Coronary artery (tissue), 2 donors: ENCODE data around the gene EEF1A1.
"Not testable (repeated sequence)": the region's sequence is repeated elsewhere in the genome, so short reads cannot be mapped to it uniquely, and the experiment has no call there.

ENCODE experiments used
- DNase-seq: peaks from one replicate; pipeline ENCODE4 v3.0.0-alpha.2; 2017; ENCODE audit warnings: low spot score
- H3K27ac ChIP-seq, 2 donors: fragments of 200-600 bp; sonication (generic); one replicate each; pipeline ENCODE4 v1.5.1; 2016 to 2019
- H3K4me3 ChIP-seq: fragments of 200-600 bp; sonication (generic); 2 replicates; pipeline ENCODE4 v1.5.1; 2016; ENCODE audit warnings: mild to moderate bottlenecking, moderate library complexity
- TF ChIP-seq, protein P1 (sequence below): fragments of 200-600 bp; sonication (generic); IDR thresholded peaks from one replicate; pipeline ENCODE4 v1.5.1; 2019; ENCODE audit warnings: antibody characterized with exemption

EEF1A1 gene

DNA sequence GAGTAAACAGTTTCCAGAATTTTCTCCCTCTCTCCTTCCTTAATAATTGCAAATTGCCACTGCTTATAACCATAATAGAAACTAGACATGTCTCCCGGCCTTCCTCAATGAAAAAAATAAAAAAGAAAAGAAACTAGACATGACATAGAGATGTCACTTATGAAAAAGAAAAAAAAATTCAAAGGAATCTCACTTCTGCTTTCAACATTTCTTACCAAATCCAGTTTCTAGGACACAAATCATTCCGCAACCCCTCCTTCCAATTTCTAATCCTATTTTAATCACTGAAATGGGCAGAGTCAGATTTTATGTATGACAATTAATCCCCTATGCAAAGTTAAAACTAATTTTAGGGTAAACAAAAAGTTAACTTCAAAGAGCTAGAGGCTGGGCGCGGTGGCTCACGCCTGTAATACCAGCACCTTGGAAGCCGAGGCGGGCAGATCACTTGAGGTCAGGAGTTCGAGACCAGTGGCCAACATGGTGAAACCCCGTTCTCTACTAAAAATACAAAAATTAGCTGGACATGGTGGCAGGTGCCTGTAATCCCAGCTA, 40.1 kb upstream of the EEF1A1 start:
- no peak overlapping the region for H3K4me3 ChIP-seq
- no peak for DNase-seq
- H3K27ac ChIP-seq, result no peak overlapping the region
- TF ChIP-seq, protein P1, sequence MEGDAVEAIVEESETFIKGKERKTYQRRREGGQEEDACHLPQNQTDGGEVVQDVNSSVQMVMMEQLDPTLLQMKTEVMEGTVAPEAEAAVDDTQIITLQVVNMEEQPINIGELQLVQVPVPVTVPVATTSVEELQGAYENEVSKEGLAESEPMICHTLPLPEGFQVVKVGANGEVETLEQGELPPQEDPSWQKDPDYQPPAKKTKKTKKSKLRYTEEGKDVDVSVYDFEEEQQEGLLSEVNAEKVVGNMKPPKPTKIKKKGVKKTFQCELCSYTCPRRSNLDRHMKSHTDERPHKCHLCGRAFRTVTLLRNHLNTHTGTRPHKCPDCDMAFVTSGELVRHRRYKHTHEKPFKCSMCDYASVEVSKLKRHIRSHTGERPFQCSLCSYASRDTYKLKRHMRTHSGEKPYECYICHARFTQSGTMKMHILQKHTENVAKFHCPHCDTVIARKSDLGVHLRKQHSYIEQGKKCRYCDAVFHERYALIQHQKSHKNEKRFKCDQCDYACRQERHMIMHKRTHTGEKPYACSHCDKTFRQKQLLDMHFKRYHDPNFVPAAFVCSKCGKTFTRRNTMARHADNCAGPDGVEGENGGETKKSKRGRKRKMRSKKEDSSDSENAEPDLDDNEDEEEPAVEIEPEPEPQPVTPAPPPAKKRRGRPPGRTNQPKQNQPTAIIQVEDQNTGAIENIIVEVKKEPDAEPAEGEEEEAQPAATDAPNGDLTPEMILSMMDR, result no peak

DNA sequence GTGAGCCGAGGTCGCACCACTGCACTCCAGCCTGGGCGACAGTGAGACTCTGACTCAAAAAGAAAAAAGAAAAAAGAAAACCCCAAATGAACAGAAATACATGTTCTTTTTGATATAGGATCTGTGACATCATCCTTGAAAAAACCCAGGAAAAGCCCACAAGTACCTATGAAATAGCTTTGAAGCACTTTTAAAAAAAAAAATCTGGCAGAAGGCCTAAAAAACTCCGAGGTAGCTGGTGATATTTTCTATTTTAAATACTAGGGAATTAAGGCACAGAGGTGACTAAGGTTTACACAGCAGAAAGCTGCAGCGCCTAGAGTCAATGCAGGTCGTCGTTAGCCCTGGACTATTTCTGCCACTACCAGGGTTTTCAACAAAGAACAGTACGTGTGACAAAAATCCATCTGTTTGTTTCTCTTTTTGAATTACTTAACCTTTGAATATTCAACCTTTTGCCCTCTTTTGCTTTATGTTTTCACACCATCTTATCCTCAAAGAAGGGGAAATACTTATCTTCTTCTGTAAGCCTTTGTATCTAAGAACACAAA, 39.4 kb upstream of the EEF1A1 start:
- Histone ChIP-seq H3K4me3 (no peak overlapping the region), H3K27ac (no peak overlapping the region)
- TF ChIP-seq, protein P1, result no peak
- DNase-seq, result no peak

DNA sequence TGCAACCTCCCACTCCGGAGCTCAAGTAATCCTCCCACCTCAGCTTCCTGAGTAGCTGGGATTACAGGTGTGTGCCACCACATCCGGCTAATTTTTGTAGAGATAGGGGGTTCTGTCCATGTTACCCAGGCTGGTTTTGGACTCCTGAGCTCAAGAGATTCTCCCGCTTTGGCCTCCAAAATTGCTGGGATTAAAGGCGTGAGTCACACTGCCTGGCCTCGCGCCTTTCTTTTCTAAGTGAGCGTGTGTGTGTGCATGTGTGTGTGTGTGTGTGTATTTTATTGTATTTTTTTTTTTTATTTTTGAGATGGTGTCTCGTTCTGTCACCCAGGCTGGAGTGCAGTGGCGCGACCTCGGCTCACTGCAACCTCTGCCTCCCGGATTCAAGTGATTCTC, 38.6 kb upstream of the EEF1A1 start:
- H3K4me3 ChIP-seq, H3K27ac ChIP-seq, DNase-seq: not testable (repeated sequence)

DNA sequence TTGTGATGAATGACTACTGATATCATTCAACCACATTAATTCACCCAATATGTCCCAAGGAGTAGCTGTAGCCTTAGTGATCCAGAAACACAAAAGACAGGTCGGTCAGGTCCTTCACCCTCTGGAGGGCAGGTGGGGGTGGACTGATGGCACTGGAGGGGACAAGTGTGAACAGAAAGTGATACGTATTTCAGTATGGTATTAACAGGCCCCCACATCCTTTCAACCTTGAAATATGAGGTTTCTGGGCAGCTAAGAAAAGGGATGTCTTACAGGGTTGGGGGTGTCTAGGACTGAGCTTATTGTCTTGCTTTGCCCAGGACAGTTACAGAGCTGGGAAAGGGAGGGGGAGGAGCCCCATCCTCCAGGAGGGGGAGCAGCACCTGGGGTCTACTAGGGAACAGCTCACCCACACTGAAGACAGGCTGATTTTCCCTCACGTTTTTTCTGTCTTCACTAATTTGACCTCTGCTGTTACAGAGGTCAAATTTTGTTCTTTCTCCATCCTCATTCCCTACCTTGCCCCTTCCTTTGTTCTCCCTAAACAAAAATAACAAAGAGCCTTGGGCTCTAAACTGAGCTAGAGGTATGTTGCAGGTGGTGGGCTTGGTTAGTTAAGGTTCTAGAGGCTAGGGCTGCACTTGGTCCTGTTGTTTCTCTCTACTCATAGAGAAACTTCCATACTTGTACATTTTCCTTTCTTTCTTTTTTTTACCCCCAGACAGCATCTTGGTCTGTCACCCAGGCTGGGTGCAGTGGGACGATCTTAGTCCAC, 38.0 kb upstream of the EEF1A1 start:
- TF ChIP-seq, protein P1, result no peak
- Histone ChIP-seq H3K4me3 (no peak overlapping the region), H3K27ac (no peak overlapping the region)
- no peak for DNase-seq

DNA sequence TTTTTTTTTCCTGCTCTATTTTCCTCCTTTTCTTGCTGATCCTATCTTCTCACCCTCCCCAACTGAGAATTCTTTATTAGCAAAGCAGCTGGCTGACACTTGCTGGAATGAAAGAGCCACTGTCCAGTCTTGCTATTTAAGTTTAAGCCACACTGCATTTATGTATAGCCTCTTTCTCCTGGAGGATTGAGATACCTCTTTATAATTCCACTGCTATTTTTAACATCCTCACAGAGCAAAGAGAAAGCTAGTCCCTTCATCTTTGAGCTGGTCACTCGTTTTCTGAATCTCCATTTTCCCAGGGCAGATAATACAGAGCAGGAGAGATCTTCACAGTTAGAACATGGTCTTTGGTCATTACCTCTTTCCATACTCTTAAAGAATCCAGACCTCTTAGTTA, 36.0 kb upstream of the EEF1A1 start:
- TF ChIP-seq, protein P1, result no peak
- no peak overlapping the region for H3K4me3 ChIP-seq
- H3K27ac ChIP-seq, result no peak overlapping the region
- DNase-seq, result no peak

DNA sequence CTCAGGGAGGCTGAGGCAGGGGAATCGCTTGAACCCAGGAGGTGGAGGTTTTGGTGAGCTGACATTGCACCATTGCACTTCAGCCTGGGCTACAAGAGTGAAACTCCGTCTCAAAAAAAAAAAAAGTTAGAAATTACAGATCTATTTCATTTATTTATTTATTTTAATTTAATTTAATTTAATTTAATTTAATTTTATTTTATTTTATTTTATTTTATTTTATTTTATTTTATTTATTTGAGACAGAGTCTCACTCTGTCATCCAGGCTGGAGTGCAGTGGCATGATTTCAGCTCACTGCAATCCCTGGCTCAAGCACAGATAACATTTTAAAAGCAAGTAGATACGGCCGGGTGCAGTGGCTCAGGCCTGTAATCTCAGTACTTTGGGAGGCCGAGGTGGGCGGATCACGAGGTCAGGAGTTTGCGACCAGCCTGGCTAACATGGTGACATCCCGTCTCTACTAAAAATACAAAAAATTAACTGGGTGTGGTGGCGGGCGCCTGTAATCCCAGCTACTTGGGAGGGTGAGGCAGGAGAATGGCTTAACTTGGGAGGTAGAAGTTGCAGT, 34.6 kb upstream of the EEF1A1 start:
- not testable (repeated sequence) for H3K27ac ChIP-seq, H3K4me3 ChIP-seq, DNase-seq

DNA sequence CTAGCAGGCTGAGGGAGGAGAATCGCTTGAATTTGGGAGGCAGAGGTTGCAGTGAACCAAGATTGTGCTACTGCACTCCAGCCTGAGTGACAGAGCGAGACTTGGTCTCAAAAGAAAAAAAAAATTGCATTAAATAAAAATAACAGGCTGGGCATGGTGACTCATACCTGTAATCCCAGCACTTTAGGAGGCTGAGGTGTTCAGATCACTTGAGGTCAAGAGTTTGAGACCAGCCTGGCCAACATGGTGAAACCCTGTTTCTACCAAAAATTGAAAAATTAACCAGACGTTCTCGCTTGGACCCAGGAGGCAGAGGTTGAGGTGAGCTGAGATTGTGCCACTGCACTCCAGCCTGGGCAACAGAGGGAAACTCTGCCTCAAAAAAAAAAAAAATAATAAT, 30.3 kb upstream of the EEF1A1 start:
- not testable (repeated sequence) for H3K27ac ChIP-seq, DNase-seq

DNA sequence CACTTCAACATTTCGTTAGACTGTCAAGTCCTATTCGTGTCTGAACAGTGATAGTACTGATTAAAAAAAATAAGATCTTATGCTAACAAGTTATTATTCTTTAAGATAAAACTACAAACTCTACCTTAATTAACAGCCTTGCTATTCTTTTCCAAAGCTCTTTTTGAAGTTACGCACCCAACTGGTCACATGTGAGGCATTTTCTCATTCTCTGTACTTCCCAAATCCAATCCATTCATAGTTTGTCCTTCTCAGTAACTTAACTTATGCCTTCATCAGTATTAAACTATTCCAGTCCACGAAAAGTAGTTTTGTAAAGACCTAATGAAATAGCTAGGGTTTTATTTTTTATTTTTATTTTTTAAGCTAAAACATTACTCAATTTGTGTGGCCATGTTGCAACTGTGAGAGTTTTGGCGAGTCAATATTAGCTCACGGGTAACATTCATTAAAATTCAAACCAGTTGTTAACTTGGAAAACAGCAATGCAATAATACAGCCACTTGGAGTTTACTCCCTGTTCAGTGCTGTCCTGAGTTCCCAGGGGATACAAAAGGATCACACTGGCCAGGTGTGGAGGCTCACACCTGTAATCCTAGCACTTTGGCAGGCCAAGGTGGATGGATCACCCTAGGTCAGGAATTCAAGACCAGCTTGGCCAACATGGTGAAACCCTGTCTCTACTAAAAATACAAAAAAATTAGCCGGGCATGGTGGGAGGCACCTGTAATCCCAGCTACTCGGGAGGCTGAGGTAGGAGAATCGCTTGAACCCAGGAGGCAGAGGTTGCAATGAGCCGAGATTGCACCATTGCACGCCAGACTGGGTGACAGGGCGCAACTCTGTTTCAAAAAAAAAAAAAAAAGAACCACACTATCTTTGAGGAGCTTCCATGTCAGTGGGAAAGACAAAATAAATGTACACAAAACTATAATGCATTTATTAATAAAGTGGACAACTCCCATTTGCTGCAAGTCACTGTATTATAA, 27.9 kb upstream of the EEF1A1 start:
- Histone ChIP-seq H3K27ac (no peak overlapping the region), H3K4me3 (no peak overlapping the region)
- TF ChIP-seq, protein P1, result no peak
- DNase-seq, result no peak

More for the DNA sequence above, 30.3 kb upstream of the EEF1A1 start:
- not testable (repeated sequence) for H3K4me3 ChIP-seq
